ENCODE results near the gene EDC3.

Gene EDC3

GRCh38 chr15:74621936-74622335, 73.9 kb downstream of the EDC3 start:
- no peak for DNase-seq

- no peak for DNase-seq
Observed at GRCh38 chr15:74621546-74621920, 74.3 kb downstream of the EDC3 start.

- peak; percentile 68 to 73 for DNase-seq
Observed at GRCh38 chr15:74620636-74621545, 74.9 kb downstream of the EDC3 start.

- no peak for DNase-seq
Observed at GRCh38 chr15:74619916-74620635, 75.7 kb downstream of the EDC3 start.

- DNase-seq = no peak
Observed at GRCh38 chr15:74618841-74619596, 76.8 kb downstream of the EDC3 start.

- no peak for DNase-seq
Observed at GRCh38 chr15:74616996-74617395, 78.8 kb downstream of the EDC3 start.

- peak; percentile 59 to 69 for DNase-seq
Observed at GRCh38 chr15:74616366-74616939, 79.4 kb downstream of the EDC3 start.

- peak; percentile 95 to 97 for DNase-seq
Observed at GRCh38 chr15:74615508-74616365, 80.1 kb downstream of the EDC3 start, which contains the start of gene CLK3. CLK3 (plus strand) TSS chr15:74615836; CDS start chr15:74619197, 3,361 bp downstream.

- peak; percentile 88 to 90 for DNase-seq
Observed at GRCh38 chr15:74614744-74615507, 80.9 kb downstream of the EDC3 start.

GRCh38 chr15:74613953-74614743, 81.7 kb downstream of the EDC3 start:
- DNase-seq = no peak

- no peak for DNase-seq
Observed at GRCh38 chr15:74613089-74613952, 82.5 kb downstream of the EDC3 start.

GRCh38 chr15:74612677-74613076, 83.1 kb downstream of the EDC3 start:
- DNase-seq = no peak

GRCh38 chr15:74611834-74612233, 84.0 kb downstream of the EDC3 start:
- no peak for DNase-seq

GRCh38 chr15:74611341-74611740, 84.5 kb downstream of the EDC3 start:
- no peak for DNase-seq

GRCh38 chr15:74610302-74610951, 85.4 kb downstream of the EDC3 start:
- no peak for DNase-seq

GRCh38 chr15:74609938-74610301, 85.9 kb downstream of the EDC3 start:
- DNase-seq = no peak

- DNase-seq = no peak
Observed at GRCh38 chr15:74608786-74609185, 87.0 kb downstream of the EDC3 start.

GRCh38 chr15:74605795-74606150, 90.1 kb downstream of the EDC3 start:
- DNase-seq = no peak

Data from activated CD4-positive, alpha-beta T cell treated with anti-CD3 and anti-CD28 coated beads for 4 hours (primary cell).